ENCODE data around the gene TMEM212. TPM values are rescaled to one million over a fixed set of nuclear protein-coding genes. Genes with fewer than 3 reads are reported as not detected.

Gene TMEM212
- total and polyA plus RNA-seq, 2 donors (not counting 1 experiment from before 2014, with no cell fraction given), result not detected

DNA sequence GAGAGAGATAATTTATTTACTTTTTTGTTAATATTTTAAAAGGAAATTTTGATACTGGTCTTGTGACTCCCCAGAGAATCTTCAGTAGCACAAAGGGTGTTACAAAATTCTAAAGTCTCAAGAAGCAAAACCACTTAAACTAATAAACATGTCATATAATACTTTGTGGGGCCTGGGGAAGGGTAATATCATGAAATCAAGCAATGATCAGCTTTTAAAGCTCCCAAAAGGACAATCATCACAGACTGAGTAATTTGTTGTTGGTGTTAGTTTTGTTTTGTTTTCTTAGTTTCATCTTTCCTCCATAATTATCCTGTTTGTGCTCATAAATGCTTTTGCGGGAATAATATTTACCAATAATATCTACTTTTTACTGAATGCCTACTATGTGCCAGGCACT is 55.0 kb downstream of the TMEM212 start:
- Histone ChIP-seq H3K4me3 (ENCODE audit: control extremely low read depth in 1 of 5, extremely low read depth in 1 of 5, insufficient read depth in 1 of 5, low read depth in 2 of 5, low read length in 4 of 5) (no peak overlapping the region), H3K9ac (ENCODE audit: low read length) (no peak overlapping the region), H3K4me2 (replicated peaks; ENCODE audit: low read depth, low read length, poor library complexity, severe bottlenecking) (no peak overlapping the region), H3K27ac (ENCODE audit: low read length in 2 of 2) (no peak overlapping the region), H3K9me3 (ENCODE audit: control extremely low read depth in 1 of 3, control insufficient read depth in 2 of 3, insufficient read depth in 1 of 3, low read length in 2 of 3) (no peaks in the 10 kb centered on the region), H3K79me2 (ENCODE audit: control insufficient read depth, insufficient read depth, low read length) (no peaks in the 10 kb centered on the region), H3K4me1 (ENCODE audit: control insufficient read depth in 2 of 2, insufficient read depth in 2 of 2, low read length in 2 of 2) (no peaks in the 10 kb centered on the region), H3K36me3 (replicated peaks in 1 of 2; ENCODE audit: control extremely low read depth in 1 of 2, control insufficient read depth in 1 of 2, extremely low read depth in 1 of 2, insufficient read depth in 2 of 2, low read length in 1 of 2) (no peaks in the 10 kb centered on the region), H2AFZ (ENCODE audit: insufficient read depth, low read depth, low read length, poor library complexity, severe bottlenecking) (no peak overlapping the region), H3K27me3 (replicated peaks in 1 of 4; ENCODE audit: control extremely low read depth in 1 of 4, control insufficient read depth in 3 of 4, insufficient read depth in 4 of 4, low read length in 3 of 4) (no peaks in the 10 kb centered on the region), H4K20me1 (ENCODE audit: control insufficient read depth, insufficient read depth, low read length, poor library complexity, severe bottlenecking) (no peaks in the 10 kb centered on the region)
- H3K27ac Mint-ChIP-seq, result no peak overlapping the region
- H3K4me3 Mint-ChIP-seq, result no peak overlapping the region
- H3K9me3 Mint-ChIP-seq (ENCODE audit: insufficient read depth), result no peaks in the 10 kb centered on the region
- ChIA-PET CTCF (interaction anchor here (0.6 kb wide), 1 partner anchor 409 kb away, joined by 5 read pairs; no protein-coding TSS in a partner anchor), POLR2A (no interaction called here)
- H3K27me3 Mint-ChIP-seq, result peaks cover 14% of the 10 kb centered on the region
- no peaks in the 10 kb centered on the region for H3K4me1 Mint-ChIP-seq
- no peak for ATAC-seq (ENCODE audit: low read depth)
- intact Hi-C loops (cut with micrococcal nuclease), result no loop called here
- WGBS (ENCODE audit: insufficient coverage), result no CpG with 5 or more reads among the region's 1 CpG
- no peak for DNase-seq
- TF ChIP-seq EZH2 (IDR thresholded peaks at IDR 0.05; ENCODE audit: borderline replicate concordance, insufficient read depth, low read depth, low read length, poor library complexity, severe bottlenecking), result no peak
- TF ChIP-seq, protein P1, sequence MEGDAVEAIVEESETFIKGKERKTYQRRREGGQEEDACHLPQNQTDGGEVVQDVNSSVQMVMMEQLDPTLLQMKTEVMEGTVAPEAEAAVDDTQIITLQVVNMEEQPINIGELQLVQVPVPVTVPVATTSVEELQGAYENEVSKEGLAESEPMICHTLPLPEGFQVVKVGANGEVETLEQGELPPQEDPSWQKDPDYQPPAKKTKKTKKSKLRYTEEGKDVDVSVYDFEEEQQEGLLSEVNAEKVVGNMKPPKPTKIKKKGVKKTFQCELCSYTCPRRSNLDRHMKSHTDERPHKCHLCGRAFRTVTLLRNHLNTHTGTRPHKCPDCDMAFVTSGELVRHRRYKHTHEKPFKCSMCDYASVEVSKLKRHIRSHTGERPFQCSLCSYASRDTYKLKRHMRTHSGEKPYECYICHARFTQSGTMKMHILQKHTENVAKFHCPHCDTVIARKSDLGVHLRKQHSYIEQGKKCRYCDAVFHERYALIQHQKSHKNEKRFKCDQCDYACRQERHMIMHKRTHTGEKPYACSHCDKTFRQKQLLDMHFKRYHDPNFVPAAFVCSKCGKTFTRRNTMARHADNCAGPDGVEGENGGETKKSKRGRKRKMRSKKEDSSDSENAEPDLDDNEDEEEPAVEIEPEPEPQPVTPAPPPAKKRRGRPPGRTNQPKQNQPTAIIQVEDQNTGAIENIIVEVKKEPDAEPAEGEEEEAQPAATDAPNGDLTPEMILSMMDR (IDR thresholded peaks at IDR 0.05), result no peak

DNA sequence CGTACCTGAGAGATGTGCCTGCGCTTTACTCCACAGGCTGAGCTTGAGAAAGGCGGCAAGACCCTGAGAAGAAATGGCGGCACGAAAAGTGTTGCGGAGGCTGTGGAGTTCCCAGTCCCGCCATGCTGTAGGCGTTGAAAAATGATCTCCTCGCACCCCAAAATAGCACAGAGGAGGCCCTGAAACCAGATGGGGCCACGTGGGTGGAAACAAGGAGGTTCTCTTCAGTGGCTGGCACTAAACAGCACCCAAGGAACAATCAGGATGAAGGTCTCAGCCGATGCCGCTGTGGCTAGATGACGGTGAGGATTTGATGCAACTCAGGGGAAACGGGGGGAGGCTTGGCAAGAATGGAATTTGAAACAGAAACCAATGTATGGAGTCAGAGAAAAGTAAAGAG is 57.3 kb downstream of the TMEM212 start:
- no peak for TF ChIP-seq EZH2 (IDR thresholded peaks at IDR 0.05; ENCODE audit: borderline replicate concordance, insufficient read depth, low read depth, low read length, poor library complexity, severe bottlenecking)
- TF ChIP-seq, protein P1 (IDR thresholded peaks at IDR 0.05), result no peak
- H3K27me3 ChIP-seq (replicated peaks in 1 of 4; ENCODE audit: control extremely low read depth in 1 of 4, control insufficient read depth in 3 of 4, insufficient read depth in 4 of 4, low read length in 3 of 4), result no peaks in the 10 kb centered on the region
- H3K36me3 ChIP-seq (replicated peaks in 1 of 2; ENCODE audit: control extremely low read depth in 1 of 2, control insufficient read depth in 1 of 2, extremely low read depth in 1 of 2, insufficient read depth in 2 of 2, low read length in 1 of 2), result no peaks in the 10 kb centered on the region
- DNase-seq (no peak), ATAC-seq (ENCODE audit: low read depth) (no peak)
- 95% methylated on average over 14 of the region's 14 CpGs for WGBS (ENCODE audit: insufficient coverage)
- H3K4me1 ChIP-seq (ENCODE audit: control insufficient read depth in 2 of 2, insufficient read depth in 2 of 2, low read length in 2 of 2), result no peaks in the 10 kb centered on the region
- Mint-ChIP-seq H3K4me3 (no peak overlapping the region), H3K27me3 (peaks cover 7% of the 10 kb centered on the region), H3K9me3 (ENCODE audit: insufficient read depth) (no peaks in the 10 kb centered on the region), H3K4me1 (no peaks in the 10 kb centered on the region), H3K27ac (no peak overlapping the region)
- no peaks in the 10 kb centered on the region for H3K9me3 ChIP-seq (ENCODE audit: control extremely low read depth in 1 of 3, control insufficient read depth in 2 of 3, insufficient read depth in 1 of 3, low read length in 2 of 3)
- H4K20me1 ChIP-seq (ENCODE audit: control insufficient read depth, insufficient read depth, low read length, poor library complexity, severe bottlenecking), result no peaks in the 10 kb centered on the region
- H3K9ac ChIP-seq (ENCODE audit: low read length), result no peak overlapping the region
- H3K79me2 ChIP-seq (ENCODE audit: control insufficient read depth, insufficient read depth, low read length), result no peaks in the 10 kb centered on the region
- intact Hi-C loops (cut with micrococcal nuclease), result no loop called here
- CTCF ChIA-PET, result no interaction called here
- H3K4me2 ChIP-seq (replicated peaks; ENCODE audit: low read depth, low read length, poor library complexity, severe bottlenecking), result no peak overlapping the region
- no peak overlapping the region for H2AFZ ChIP-seq (ENCODE audit: insufficient read depth, low read depth, low read length, poor library complexity, severe bottlenecking)
- POLR2A ChIA-PET, result no interaction called here
- H3K4me3 ChIP-seq (ENCODE audit: control extremely low read depth in 1 of 5, extremely low read depth in 1 of 5, insufficient read depth in 1 of 5, low read depth in 2 of 5, low read length in 4 of 5), result no peak overlapping the region
- no peak overlapping the region for H3K27ac ChIP-seq (ENCODE audit: low read length in 2 of 2)
